IMR-90 (cell line): ENCODE measurements around the gene MDC1. TPM values are rescaled to one million over a fixed set of nuclear protein-coding genes. Genes with fewer than 3 reads are reported as not detected.

Source experiments
- ATAC-seq: fragments of 200-7000 bp; cut with Tn5 transposase; 2 replicates; pipeline ENCODE4 v1.9.1; 2020; ENCODE audit warnings: low read depth, mild to moderate bottlenecking, moderate library complexity
- BruUV-seq: library from RNA; stranded (reverse); fragments of 400-500 nt; replicated peaks from 2 replicates; lab custom pipeline; 2021; lab: Mats Ljungman, UMichigan
- CTCF ChIA-PET: fragments of 300-600 bp; formaldehyde crosslinking; extraction: SDS; loops from one replicate; lab custom pipeline; 2021; ENCODE audit warnings: antibody characterized with exemption; lab: Yijun Ruan, JAX
- POLR2A ChIA-PET: fragments of 300-600 bp; sonication (Branson Sonifier 250); formaldehyde crosslinking; loops from one replicate; lab custom pipeline; 2022; ENCODE audit warnings: antibody characterized with exemption; ENCODE audit not compliant: unreplicated experiment; lab: Charles Lee
- DNase-seq: peaks from one replicate; pipeline ENCODE4 v3.0.0; 2013
- H2AFZ ChIP-seq: replicated peaks from 2 replicates; pipeline ENCODE3; 2013; ENCODE audit warnings: low read length, mild to moderate bottlenecking; ENCODE audit not compliant: poor library complexity
- H2AK5ac ChIP-seq: 2 replicates; pipeline ENCODE4 v1.6.1; 2013; ENCODE audit warnings: low read depth, low read length, inconsistent platforms
- H2AK9ac ChIP-seq: replicated peaks from 2 replicates; pipeline ENCODE3; 2013; ENCODE audit warnings: mild to moderate bottlenecking, low read depth, low read length, moderate library complexity; ENCODE audit not compliant: poor library complexity
- H2BK120ac ChIP-seq: 2 replicates; pipeline ENCODE4 v1.6.1; 2013; ENCODE audit warnings: low read depth, low read length, inconsistent platforms
- H2BK15ac ChIP-seq: 3 replicates; pipeline ENCODE4 v1.6.1; 2013; ENCODE audit warnings: low read depth, low read length, inconsistent platforms
- H2BK20ac ChIP-seq: 2 replicates; pipeline ENCODE4 v1.6.1; 2013; ENCODE audit warnings: low read depth, mild to moderate bottlenecking, inconsistent platforms, low read length, moderate library complexity
- H2BK5ac ChIP-seq: 2 replicates; pipeline ENCODE4 v1.6.1; 2013; ENCODE audit warnings: mild to moderate bottlenecking, low read depth, low read length, inconsistent platforms; ENCODE audit not compliant: poor library complexity, severe bottlenecking
- H3K14ac ChIP-seq: replicated peaks from 2 replicates; pipeline ENCODE4 v1.6.1; 2013; ENCODE audit warnings: low read depth, low read length, inconsistent platforms
- H3K18ac ChIP-seq: 2 replicates; pipeline ENCODE4 v1.6.1; 2013; ENCODE audit warnings: low read depth, low read length, control low read depth
- H3K23ac ChIP-seq: 2 replicates; pipeline ENCODE4 v1.6.1; 2013; ENCODE audit warnings: low read depth, low read length, inconsistent platforms
- H3K27ac ChIP-seq: 2 replicates; pipeline ENCODE4 v1.5.1; 2013; ENCODE audit warnings: mild to moderate bottlenecking, control low read depth, low read length; ENCODE audit not compliant: insufficient read depth
- H3K27me3 ChIP-seq: 2 replicates; pipeline ENCODE4 v1.6.1; 2013; ENCODE audit warnings: low read length; ENCODE audit not compliant: control insufficient read depth, insufficient read depth
- H3K36me3 ChIP-seq: 2 replicates; pipeline ENCODE4 v1.6.1; 2013; ENCODE audit warnings: low read length, mixed read lengths; ENCODE audit not compliant: control insufficient read depth, insufficient read depth
- H3K4ac ChIP-seq: 2 replicates; pipeline ENCODE4 v1.6.1; 2013; ENCODE audit warnings: low read depth, low read length, inconsistent platforms
- H3K4me1 ChIP-seq: 2 replicates; pipeline ENCODE4 v1.6.1; 2013; ENCODE audit warnings: low read length, mixed read lengths; ENCODE audit not compliant: control insufficient read depth, insufficient read depth
- H3K4me2 ChIP-seq: 2 replicates; pipeline ENCODE4 v1.6.1; 2013; ENCODE audit warnings: low read depth, mild to moderate bottlenecking, control low read depth, low read length, moderate library complexity
- H3K4me3 ChIP-seq: 2 replicates; pipeline ENCODE4 v1.5.1; 2013; ENCODE audit warnings: low read depth, mild to moderate bottlenecking, control low read depth, low read length, moderate library complexity; ENCODE audit not compliant: insufficient read depth
- H3K56ac ChIP-seq: 2 replicates; pipeline ENCODE4 v1.6.1; 2013; ENCODE audit warnings: low read length, inconsistent platforms; ENCODE audit not compliant: insufficient read depth; ENCODE audit errors: extremely low read depth
- H3K79me1 ChIP-seq, 2 experiments: 2 replicates each; pipeline ENCODE4 v1.6.1; 2013; ENCODE audit warnings: low read length in 2 of 2, inconsistent platforms in 1 of 2, low read depth in 1 of 2
- H3K9ac ChIP-seq: 2 replicates; pipeline ENCODE4 v1.6.1; 2013; ENCODE audit warnings: low read depth, low read length, control low read depth
- H3K9me1 ChIP-seq: 2 replicates; pipeline ENCODE4 v1.6.1; 2013; ENCODE audit warnings: low read length, inconsistent platforms; ENCODE audit not compliant: insufficient read depth
- H3K9me3 ChIP-seq: 2 replicates; pipeline ENCODE4 v1.6.1; 2013; ENCODE audit warnings: low read length; ENCODE audit not compliant: control insufficient read depth, insufficient read depth
- H4K20me1 ChIP-seq: 2 replicates; pipeline ENCODE4 v1.6.1; 2013; ENCODE audit warnings: low read length, inconsistent platforms; ENCODE audit not compliant: insufficient read depth
- H4K5ac ChIP-seq: 2 replicates; pipeline ENCODE4 v1.6.1; 2013; ENCODE audit warnings: mild to moderate bottlenecking, low read depth, low read length, control low read depth
- H4K8ac ChIP-seq, 2 experiments: 2 replicates each; pipeline ENCODE4 v1.6.1; 2013; ENCODE audit warnings: low read depth in 2 of 2, low read length in 2 of 2, control low read depth in 1 of 2, inconsistent platforms in 1 of 2
- H4K91ac ChIP-seq: 2 replicates; pipeline ENCODE4 v1.6.1; 2013; ENCODE audit warnings: low read depth, low read length, inconsistent platforms; ENCODE audit not compliant: insufficient read depth
- BHLHE40 ChIP-seq: fragments of 150-350 bp; IDR thresholded peaks from 2 replicates; pipeline ENCODE4 v1.6.1; 2016; ENCODE audit warnings: mild to moderate bottlenecking, low read depth, low read length
- CEBPB ChIP-seq: IDR thresholded peaks from 2 replicates; pipeline ENCODE4 v1.6.1; 2012; ENCODE audit warnings: low read depth, low read length, improper control_type of control experiment
- FOS ChIP-seq: fragments of 150-350 bp; IDR thresholded peaks from 2 replicates; pipeline ENCODE4 v1.6.1; 2016; ENCODE audit warnings: low read depth, low read length
- MAZ ChIP-seq: IDR thresholded peaks from 2 replicates; pipeline ENCODE4 v1.6.1; 2012; ENCODE audit warnings: low read depth, mild to moderate bottlenecking, low read length, improper control_type of control experiment, moderate library complexity, borderline replicate concordance
- MXI1 ChIP-seq: IDR thresholded peaks from 2 replicates; pipeline ENCODE4 v1.6.1; 2012; ENCODE audit warnings: low read depth, mild to moderate bottlenecking, low read length, moderate library complexity, borderline replicate concordance
- SMC3 ChIP-seq: fragments of 150-350 bp; IDR thresholded peaks from 2 replicates; pipeline ENCODE4 v1.6.1; 2016; ENCODE audit warnings: low read depth, mild to moderate bottlenecking, antibody characterized with exemption, low read length, moderate library complexity
- WGBS, 2 experiments: methylation state at CpG; one replicate each; pipeline versions ENCODE4 v1.1.5 to v1.1.7; 2013; ENCODE audit warnings: missing lambda C conversion rate in 2 of 2; ENCODE audit not compliant: insufficient read length in 1 of 2; ENCODE audit errors: extremely low coverage in 2 of 2; 5-methylcytosine and 5-hydroxymethylcytosine counted together
- dilution Hi-C: fragments of 300-500 bp; cut with HindIII; formaldehyde crosslinking; loops from one replicate; pipeline ENCODE4 v1.14.3; 2018; ENCODE audit warnings: low sequenced_read_pairs; ENCODE audit not compliant: unreplicated experiment
- in situ Hi-C: fragments of 300-500 bp; cut with MboI; formaldehyde crosslinking; loops from 3 replicates; pipeline ENCODE4 v1.14.3; 2019; ENCODE audit warnings: low sequenced_read_pairs, inconsistent platforms, mixed read lengths
- intact Hi-C: fragments of 100-400 bp; cut with micrococcal nuclease; formaldehyde crosslinking; loops from 2 replicates; pipeline ENCODE4 v1.10.0; 2022
- microRNA-seq, 2 experiments: library from miRNA; stranded (forward) in 1 of 2; unstranded in 1 of 2; fragments of 10-50 nt in 1 of 2; fragments of <30 nt in 1 of 2; gene quantifications in 1 of 2; microRNA quantifications in 1 of 2; one replicate each; pipeline versions ENCODE3 to v1.1.0; 2013 to 2020; ENCODE audit not compliant: insufficient read depth in 1 of 2, insufficient read length in 1 of 2, unreplicated experiment in 1 of 2
- polyA plus RNA-seq, 3 experiments: library from polyadenylated mRNA; depleted of rRNA; stranded (reverse); fragments of >200 nt; gene quantifications; 2 replicates each; pipeline ENCODE4 v1.2.3, GENCODE V29; 2012; ENCODE audit warnings: low replicate concordance in 1 of 3
- small RNA-seq, 5 experiments: library from RNA; depleted of rRNA; stranded (forward); fragments of <200 nt; gene quantifications; one replicate each; pipeline ENCODE3, GENCODE V24; 2012
- total RNA-seq: library from RNA; depleted of rRNA; stranded (reverse); fragments of >200 nt; gene quantifications from 2 replicates; pipeline ENCODE4 v1.2.3, GENCODE V29; 2012; rRNA removed
- TF ChIP-seq, protein P1 (sequence below): conservative IDR thresholded peaks from 2 replicates; pipeline ENCODE4 v1.5.1; 2012; ENCODE audit warnings: mild to moderate bottlenecking, low read depth, low read length, improper control_type of control experiment

Gene MDC1
- total and polyA plus RNA-seq, 2 of the 4 experiments (the other 2 are of a cell fraction) = 4.5 to 12.1 TPM

DNA sequence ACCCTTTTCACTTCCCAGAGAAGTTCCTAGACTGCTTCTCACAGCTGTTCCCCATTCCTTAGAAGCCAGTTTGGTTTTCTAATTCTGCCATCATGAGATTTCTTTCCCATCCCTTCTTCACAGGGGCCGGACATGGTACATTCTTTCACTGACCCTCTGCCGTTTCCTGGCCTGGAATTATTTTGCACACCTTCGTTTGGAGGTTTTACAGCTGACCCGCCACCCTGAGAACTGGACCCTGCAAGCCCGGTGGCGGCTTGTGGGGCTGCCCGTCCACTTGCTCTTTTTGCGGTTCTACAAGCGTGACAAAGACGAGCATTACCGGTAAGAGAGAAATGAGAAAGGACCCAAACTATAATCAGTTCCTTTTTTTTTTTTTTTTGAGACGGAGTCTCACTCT lies 65.9 kb downstream of the MDC1 start:
- Histone ChIP-seq H3K27ac (no peak overlapping the region), H3K23ac (no peak overlapping the region), H3K27me3 (no peaks in the 10 kb centered on the region), H3K79me1 (peaks cover 7 to 33% of the 10 kb centered on the region in 2 experiments), H3K36me3 (peaks cover 42% of the 10 kb centered on the region), H3K9ac (no peak overlapping the region), H2AFZ (no peak overlapping the region), H4K20me1 (peaks cover 4% of the 10 kb centered on the region; the same call in 1 of the 2 replicates), H3K4me3 (no peak overlapping the region), H3K4ac (no peak overlapping the region), H3K18ac (no peak overlapping the region), H3K4me2 (no peak overlapping the region), H3K9me3 (no peaks in the 10 kb centered on the region), H2BK120ac (no peak overlapping the region), H4K5ac (no peak overlapping the region), H2AK9ac (no peak overlapping the region), H2BK15ac (no peak overlapping the region), H4K91ac (no peak overlapping the region), H3K14ac (no peak overlapping the region), H3K56ac (no peak overlapping the region), H2BK20ac (no peak overlapping the region), H3K9me1 (no peaks in the 10 kb centered on the region; the same call in 1 of the 2 replicates), H2AK5ac (no peak overlapping the region), H4K8ac (no peak overlapping the region), H2BK5ac (no peak overlapping the region), H3K4me1 (no peaks in the 10 kb centered on the region)
- WGBS, 2 experiments = 96% methylated on average over 7 of the region's 12 CpGs; no CpG with 5 or more reads in 1 of the 2 experiments
- intact Hi-C loops (no loop called here), dilution Hi-C loops (no loop called here), in situ Hi-C loops (no loop called here)
- no TSS peak for BruUV-seq
- TF ChIP-seq FOS (no peak), SMC3 (no peak), MAZ (no peak), MXI1 (no peak), CEBPB (no peak), BHLHE40 (no peak)
- TF ChIP-seq, protein P1, sequence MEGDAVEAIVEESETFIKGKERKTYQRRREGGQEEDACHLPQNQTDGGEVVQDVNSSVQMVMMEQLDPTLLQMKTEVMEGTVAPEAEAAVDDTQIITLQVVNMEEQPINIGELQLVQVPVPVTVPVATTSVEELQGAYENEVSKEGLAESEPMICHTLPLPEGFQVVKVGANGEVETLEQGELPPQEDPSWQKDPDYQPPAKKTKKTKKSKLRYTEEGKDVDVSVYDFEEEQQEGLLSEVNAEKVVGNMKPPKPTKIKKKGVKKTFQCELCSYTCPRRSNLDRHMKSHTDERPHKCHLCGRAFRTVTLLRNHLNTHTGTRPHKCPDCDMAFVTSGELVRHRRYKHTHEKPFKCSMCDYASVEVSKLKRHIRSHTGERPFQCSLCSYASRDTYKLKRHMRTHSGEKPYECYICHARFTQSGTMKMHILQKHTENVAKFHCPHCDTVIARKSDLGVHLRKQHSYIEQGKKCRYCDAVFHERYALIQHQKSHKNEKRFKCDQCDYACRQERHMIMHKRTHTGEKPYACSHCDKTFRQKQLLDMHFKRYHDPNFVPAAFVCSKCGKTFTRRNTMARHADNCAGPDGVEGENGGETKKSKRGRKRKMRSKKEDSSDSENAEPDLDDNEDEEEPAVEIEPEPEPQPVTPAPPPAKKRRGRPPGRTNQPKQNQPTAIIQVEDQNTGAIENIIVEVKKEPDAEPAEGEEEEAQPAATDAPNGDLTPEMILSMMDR = no peak
- POLR2A ChIA-PET = no interaction called here
- ATAC-seq (no peak), DNase-seq (no peak)
- CTCF ChIA-PET = interaction anchor here (0.8 kb wide), 1 partner anchor 670 kb away, joined by 3 read pairs; no protein-coding TSS in a partner anchor

Small RNAs within 50 kb of the gene (microRNA-seq; reads per million reads assigned to microRNA genes)
- gene RF00019 (ENCODE audit: insufficient read depth, insufficient read length) (not detected), gene RN7SL353P (ENCODE audit: insufficient read depth, insufficient read length) (not detected)

Small RNAs within 50 kb of the gene (small RNA-seq; reads per million reads assigned to genes)
- gene RF00019 (0 reads per million in 5 experiments), gene RN7SL353P (0 reads per million in 5 experiments)

Other genes starting within 250 kb of the MDC1 start
- gene HLA-E, start 227.8 kb downstream of the MDC1 start, total RNA-seq = 84.8 and 85.8 TPM in 2 replicates
- gene HLA-E, start 227.8 kb downstream of the MDC1 start, polyA plus RNA-seq (2012; rRNA removed) = 83.6 and 91.4 TPM in 2 replicates
- gene GNL1, start 160.8 kb downstream of the MDC1 start, total RNA-seq = 33.9 and 40.5 TPM in 2 replicates
- gene GNL1, start 160.8 kb downstream of the MDC1 start, polyA plus RNA-seq (2012; rRNA removed) = 43.7 and 44.0 TPM in 2 replicates
- gene PRR3, start 160.0 kb downstream of the MDC1 start, total RNA-seq = 7.2 TPM in 2 replicates
- gene PRR3, start 160.0 kb downstream of the MDC1 start, polyA plus RNA-seq (2012; rRNA removed) = 16.7 and 17.3 TPM in 2 replicates
- 47.5 and 48.6 TPM in 2 replicates for gene ABCF1, start 145.8 kb downstream of the MDC1 start, total RNA-seq
- gene ABCF1, start 145.8 kb downstream of the MDC1 start, polyA plus RNA-seq (2012; rRNA removed) = 35.8 and 39.1 TPM in 2 replicates
- 16.1 and 18.8 TPM in 2 replicates for gene PPP1R10, start 100.0 kb downstream of the MDC1 start, total RNA-seq
- 21.2 TPM in 2 replicates for gene PPP1R10, start 100.0 kb downstream of the MDC1 start, polyA plus RNA-seq (2012; rRNA removed)
- 71.7 and 82.3 TPM in 2 replicates for gene MRPS18B, start 99.4 kb downstream of the MDC1 start, total RNA-seq
- gene MRPS18B, start 99.4 kb downstream of the MDC1 start, polyA plus RNA-seq (2012; rRNA removed) = 51.2 and 59.8 TPM in 2 replicates
- gene ATAT1, start 90.4 kb downstream of the MDC1 start, total RNA-seq = 3.3 and 5.6 TPM in 2 replicates
- 13.2 and 15.5 TPM in 2 replicates for gene ATAT1, start 90.4 kb downstream of the MDC1 start, polyA plus RNA-seq (2012; rRNA removed)
- gene C6orf136, start 70.1 kb downstream of the MDC1 start, total RNA-seq = 1.1 and 1.4 TPM in 2 replicates
- gene C6orf136, start 70.1 kb downstream of the MDC1 start, polyA plus RNA-seq (2012; rRNA removed) = 11.7 and 12.8 TPM in 2 replicates
- gene DHX16, start 44.3 kb downstream of the MDC1 start, total RNA-seq = 43.9 and 48.4 TPM in 2 replicates
- 47.9 and 48.3 TPM in 2 replicates for gene DHX16, start 44.3 kb downstream of the MDC1 start, polyA plus RNA-seq (2012; rRNA removed)
- gene PPP1R18, start 30.6 kb downstream of the MDC1 start, total RNA-seq = 31.9 and 32.8 TPM in 2 replicates
- 129 and 134 TPM in 2 replicates for gene PPP1R18, start 30.6 kb downstream of the MDC1 start, polyA plus RNA-seq (2012; rRNA removed)
- gene NRM, start 26.3 kb downstream of the MDC1 start, total RNA-seq = 1.7 and 2.2 TPM in 2 replicates
- gene NRM, start 26.3 kb downstream of the MDC1 start, polyA plus RNA-seq (2012; rRNA removed) = 27.0 and 29.1 TPM in 2 replicates
- gene TUBB, start 3.1 kb upstream of the MDC1 start, total RNA-seq = 1,207 and 1,401 TPM in 2 replicates
- 2,004 and 2,008 TPM in 2 replicates for gene TUBB, start 3.1 kb upstream of the MDC1 start, polyA plus RNA-seq (2012; rRNA removed)
- 96.2 and 104 TPM in 2 replicates for gene FLOT1, start 25.4 kb upstream of the MDC1 start, total RNA-seq
- gene FLOT1, start 25.4 kb upstream of the MDC1 start, polyA plus RNA-seq (2012; rRNA removed) = 161 and 162 TPM in 2 replicates
- gene IER3, start 27.3 kb upstream of the MDC1 start, total RNA-seq = 38.4 and 65.8 TPM in 2 replicates
- 159 and 163 TPM in 2 replicates for gene IER3, start 27.3 kb upstream of the MDC1 start, polyA plus RNA-seq (2012; rRNA removed)
- 5.6 and 6.7 TPM in 2 replicates for gene DDR1, start 167.2 kb upstream of the MDC1 start, total RNA-seq
- gene DDR1, start 167.2 kb upstream of the MDC1 start, polyA plus RNA-seq (2012; rRNA removed) = 17.8 and 19.6 TPM in 2 replicates
- gene GTF2H4, start 190.9 kb upstream of the MDC1 start, total RNA-seq = 6.9 and 13.4 TPM in 2 replicates
- 29.5 and 30.8 TPM in 2 replicates for gene GTF2H4, start 190.9 kb upstream of the MDC1 start, polyA plus RNA-seq (2012; rRNA removed)
- 6.9 and 7.2 TPM in 2 replicates for gene VARS2, start 197.0 kb upstream of the MDC1 start, total RNA-seq
- gene VARS2, start 197.0 kb upstream of the MDC1 start, polyA plus RNA-seq (2012; rRNA removed) = 13.3 and 14.0 TPM in 2 replicates
- not detected in 2 replicates for gene SFTA2, start 214.9 kb upstream of the MDC1 start, total RNA-seq
- gene SFTA2, start 214.9 kb upstream of the MDC1 start, polyA plus RNA-seq (2012; rRNA removed) = not detected in 2 replicates
- gene MUCL3, start 223.7 kb upstream of the MDC1 start, total RNA-seq = not detected in 2 replicates
- not detected in 2 replicates for gene MUCL3, start 223.7 kb upstream of the MDC1 start, polyA plus RNA-seq (2012; rRNA removed)